Breast epithelium (tissue), 3 donors: Measurements from ENCODE around the gene MAOA.

Source experiments
- POLR2A ChIP-seq: fragments of 450-650 bp; IDR thresholded peaks from one replicate; pipeline ENCODE4 v1.6.1; 2016; ENCODE audit warnings: antibody characterized with exemption, mild to moderate bottlenecking, moderate library complexity
- TF ChIP-seq, protein P1 (sequence below), 3 donors: fragments of 450-650 bp; IDR thresholded peaks; one replicate each; pipeline ENCODE4 v1.5.1; 2016 to 2017; ENCODE audit warnings: antibody characterized with exemption in 3 of 3, mild to moderate bottlenecking in 3 of 3, moderate library complexity in 3 of 3

DNA sequence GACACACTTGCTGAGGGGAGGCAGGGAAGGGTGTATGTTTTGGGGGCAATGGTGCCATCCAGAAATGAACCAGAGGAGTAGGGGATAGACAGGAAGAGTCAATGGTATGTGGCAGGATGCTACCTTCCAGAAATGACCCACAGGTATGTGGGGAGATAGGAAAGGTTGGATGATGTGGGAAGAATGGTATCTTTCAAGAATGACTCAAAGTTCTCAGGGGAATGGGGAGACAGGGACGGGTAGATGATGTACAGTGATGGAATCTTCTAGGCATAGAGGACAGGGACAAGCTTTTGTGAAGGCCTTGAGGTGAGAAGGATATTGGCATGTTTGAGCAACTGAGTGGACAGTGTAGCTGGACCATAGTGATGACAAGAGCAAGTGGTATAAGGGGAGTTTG lies 64.9 kb downstream of the MAOA start:
- TF ChIP-seq, protein P1, sequence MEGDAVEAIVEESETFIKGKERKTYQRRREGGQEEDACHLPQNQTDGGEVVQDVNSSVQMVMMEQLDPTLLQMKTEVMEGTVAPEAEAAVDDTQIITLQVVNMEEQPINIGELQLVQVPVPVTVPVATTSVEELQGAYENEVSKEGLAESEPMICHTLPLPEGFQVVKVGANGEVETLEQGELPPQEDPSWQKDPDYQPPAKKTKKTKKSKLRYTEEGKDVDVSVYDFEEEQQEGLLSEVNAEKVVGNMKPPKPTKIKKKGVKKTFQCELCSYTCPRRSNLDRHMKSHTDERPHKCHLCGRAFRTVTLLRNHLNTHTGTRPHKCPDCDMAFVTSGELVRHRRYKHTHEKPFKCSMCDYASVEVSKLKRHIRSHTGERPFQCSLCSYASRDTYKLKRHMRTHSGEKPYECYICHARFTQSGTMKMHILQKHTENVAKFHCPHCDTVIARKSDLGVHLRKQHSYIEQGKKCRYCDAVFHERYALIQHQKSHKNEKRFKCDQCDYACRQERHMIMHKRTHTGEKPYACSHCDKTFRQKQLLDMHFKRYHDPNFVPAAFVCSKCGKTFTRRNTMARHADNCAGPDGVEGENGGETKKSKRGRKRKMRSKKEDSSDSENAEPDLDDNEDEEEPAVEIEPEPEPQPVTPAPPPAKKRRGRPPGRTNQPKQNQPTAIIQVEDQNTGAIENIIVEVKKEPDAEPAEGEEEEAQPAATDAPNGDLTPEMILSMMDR (IDR thresholded peaks at IDR 0.05) = no peak
- no peak for TF ChIP-seq POLR2A
